Peyer's patch (tissue), 4 donors: Measurements from ENCODE around the gene POU4F2.

Experiments
- CTCF ChIP-seq, 6 experiments: fragments of 450-650 bp in 4 of 6; fragments of 200-600 bp in 2 of 6; sonication (generic) in 1 of 6; IDR thresholded peaks; one replicate each; pipeline ENCODE4 v1.5.1; 2017 to 2019; ENCODE audit warnings: antibody characterized with exemption in 6 of 6, mild to moderate bottlenecking in 3 of 6, moderate library complexity in 1 of 6
- POLR2A ChIP-seq, 2 donors: fragments of 450-650 bp; IDR thresholded peaks; one replicate each; pipeline ENCODE4 v1.5.1; 2017; ENCODE audit warnings: antibody characterized with exemption in 2 of 2, mild to moderate bottlenecking in 2 of 2, moderate library complexity in 2 of 2

GRCh38 chr4:146637621-146638332, 916 bp upstream of the POU4F2 start:
- TF ChIP-seq CTCF (IDR thresholded peaks at IDR 0.05) (no peak), POLR2A (IDR thresholded peaks at IDR 0.05) (no peak)
